HG03457 (cell line): ENCODE data around the gene NACC1.

Source experiments
- ATAC-seq: cut with Tn5 transposase; IDR thresholded peaks from one replicate; pipeline ENCODE4 v1.9.1; 2021; ENCODE audit warnings: moderate number of reproducible peaks; ENCODE audit not compliant: unreplicated experiment

Gene NACC1

DNA sequence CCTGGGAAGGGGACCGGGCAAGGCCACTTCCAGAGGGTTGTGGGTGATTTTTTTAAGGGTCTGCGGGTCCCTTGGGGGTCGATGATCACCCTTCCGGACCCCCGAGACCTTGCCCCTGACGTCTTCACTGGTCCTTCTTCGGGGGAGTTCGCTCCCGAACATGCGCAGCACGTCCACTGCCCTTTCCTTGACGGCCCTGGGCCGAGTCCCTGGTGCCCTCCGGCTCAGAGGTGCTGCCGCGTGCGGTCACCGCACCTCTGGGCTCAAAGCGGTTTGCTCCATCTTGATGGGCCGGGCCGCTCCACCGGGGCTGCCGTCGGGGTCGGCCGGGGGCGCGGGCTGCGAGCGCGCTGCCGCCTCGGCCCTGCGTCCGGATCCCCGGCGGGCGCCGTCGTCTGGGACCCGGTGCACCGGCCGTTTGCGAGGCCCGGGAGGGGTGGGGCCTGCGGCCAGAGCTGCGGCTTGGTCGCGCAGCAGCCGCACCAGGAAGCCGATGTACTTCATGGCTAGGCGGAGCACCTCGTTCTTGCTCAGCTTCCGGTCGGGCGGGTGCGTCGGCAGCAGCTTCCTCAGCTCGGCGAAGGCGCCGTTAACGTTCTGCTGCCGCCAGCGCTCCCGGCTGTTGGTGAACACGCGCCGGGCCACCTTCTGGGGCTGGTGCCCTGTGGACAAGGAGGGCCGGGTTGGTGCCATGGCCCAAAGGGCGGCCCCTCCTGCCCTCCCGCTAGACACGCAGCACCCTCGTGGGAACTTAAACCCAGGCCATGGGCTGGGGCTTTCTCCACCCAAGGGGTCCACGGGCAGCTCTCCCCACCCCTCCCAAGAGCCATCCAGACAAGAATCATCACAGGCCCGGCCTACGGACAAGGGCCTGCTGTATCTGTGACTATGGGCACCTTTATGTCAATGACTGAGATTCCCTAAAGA lies 18.7 kb upstream of the NACC1 start:
- ATAC-seq: no peak

DNA sequence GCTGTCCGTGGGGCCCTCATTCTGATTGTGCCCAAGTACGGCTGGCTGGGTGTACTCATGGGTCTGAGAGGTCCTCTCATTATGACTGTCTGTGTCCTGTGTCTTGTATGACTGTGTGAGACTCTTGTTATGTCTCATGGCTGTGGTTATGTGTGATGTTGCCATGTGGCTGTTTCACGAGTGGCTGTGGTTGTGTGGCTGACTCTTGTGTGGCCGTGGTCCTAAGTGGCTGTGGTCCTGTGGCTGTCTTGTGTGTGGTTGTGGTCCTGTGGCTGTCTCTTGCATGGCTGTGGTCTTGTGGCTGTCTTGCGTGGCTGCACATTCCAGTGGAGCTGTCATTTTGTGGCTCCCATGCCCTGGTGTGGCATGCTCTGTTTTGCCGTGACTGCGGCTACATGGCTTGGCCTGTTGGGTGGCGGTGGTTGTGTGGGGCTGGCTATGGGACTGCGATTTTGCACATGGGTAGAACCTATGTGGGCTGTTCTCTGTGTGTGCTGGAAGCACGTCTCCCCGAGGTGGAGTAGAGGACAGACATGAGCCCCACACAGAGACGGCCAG lies 18.0 kb upstream of the NACC1 start:
- ATAC-seq: no peak

DNA sequence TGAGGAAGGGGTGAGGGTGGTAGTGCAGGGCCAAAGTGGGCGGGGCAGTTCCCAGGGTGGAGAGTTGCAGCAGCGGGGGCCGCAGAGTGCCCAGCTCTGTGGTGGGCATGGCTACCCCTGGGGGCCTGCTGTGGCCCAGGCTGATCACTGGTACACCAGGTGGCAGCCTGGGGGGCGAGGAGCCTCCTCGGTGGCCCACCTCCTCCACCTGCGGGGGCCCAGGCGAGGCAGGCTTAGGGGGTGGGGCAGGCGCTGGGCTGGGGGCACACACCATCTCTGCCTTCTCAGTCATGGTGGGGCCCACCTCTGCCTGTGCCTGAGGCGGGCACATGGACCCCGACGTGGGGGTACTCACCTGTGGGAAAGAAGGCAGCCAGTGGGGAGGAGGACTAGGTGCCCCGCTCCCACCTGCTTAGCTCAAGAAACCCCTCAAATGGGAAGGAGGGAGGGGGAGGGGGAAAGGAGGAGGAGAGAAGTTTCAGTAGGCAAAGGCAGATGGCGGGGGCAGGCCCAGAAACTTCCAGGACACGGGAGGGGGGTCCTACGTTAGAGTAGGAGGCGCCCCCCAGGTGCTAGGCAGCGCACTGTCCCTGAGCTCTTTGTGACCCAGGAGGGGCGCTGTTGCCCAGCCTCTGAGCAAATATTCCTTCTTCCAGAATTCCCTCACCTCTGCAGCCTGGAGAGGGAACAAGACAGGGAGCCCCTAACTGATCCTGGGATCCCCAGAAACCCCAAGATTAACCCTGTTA lies 17.0 kb upstream of the NACC1 start:
- ATAC-seq: no peak

DNA sequence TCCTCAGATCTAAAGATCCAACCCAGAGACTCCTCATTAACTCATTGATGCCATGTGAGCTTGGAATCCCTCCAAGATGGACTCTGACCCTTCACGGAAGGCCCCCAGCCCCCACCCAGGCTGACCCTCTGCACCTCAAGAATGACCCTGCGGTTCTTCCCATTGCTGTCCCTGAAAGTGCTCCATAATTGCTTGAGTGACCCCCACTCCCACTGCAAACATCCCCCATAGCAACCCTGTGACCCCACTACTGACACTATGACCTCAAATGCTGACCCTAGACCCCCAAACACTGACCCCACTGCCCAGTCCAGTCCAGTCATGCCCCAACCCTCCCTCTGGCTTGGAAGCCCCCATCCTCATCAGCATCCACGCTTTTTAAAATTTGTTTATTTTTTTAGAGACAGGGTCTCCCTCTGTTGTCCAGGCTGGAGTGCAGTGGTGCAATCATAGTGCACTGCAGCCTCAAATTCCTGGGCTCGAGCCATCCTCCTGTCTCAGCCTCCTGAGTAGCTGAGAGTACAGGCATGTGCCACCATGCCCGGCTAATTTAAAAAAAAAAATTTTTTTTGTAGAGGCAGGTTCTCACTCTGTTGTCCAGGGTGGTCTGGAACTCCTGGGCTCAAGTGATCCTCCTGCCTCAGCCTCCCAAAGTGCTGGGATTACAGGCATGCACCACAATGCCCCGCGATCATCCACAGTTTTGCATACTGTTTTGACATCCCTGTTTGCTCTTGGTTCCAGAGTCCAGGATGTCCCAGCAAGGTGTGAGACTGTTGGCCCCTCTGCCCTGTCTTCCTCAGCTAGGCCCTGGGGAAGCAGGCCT lies 16.3 kb upstream of the NACC1 start:
- no peak for ATAC-seq

DNA sequence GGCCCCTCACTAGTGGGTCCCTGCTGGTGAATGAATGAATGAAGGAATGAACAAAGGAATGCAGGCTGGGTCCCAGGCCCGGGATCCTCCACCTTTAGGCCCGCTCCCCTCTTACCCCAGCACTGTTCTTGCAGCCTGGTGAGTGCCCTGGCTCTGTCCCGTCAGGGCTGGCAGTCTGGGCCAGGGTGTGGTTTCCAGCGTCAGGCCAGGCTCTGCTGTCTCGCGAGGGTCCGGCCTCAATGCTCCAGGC lies 15.7 kb upstream of the NACC1 start:
- ATAC-seq: no peak

DNA sequence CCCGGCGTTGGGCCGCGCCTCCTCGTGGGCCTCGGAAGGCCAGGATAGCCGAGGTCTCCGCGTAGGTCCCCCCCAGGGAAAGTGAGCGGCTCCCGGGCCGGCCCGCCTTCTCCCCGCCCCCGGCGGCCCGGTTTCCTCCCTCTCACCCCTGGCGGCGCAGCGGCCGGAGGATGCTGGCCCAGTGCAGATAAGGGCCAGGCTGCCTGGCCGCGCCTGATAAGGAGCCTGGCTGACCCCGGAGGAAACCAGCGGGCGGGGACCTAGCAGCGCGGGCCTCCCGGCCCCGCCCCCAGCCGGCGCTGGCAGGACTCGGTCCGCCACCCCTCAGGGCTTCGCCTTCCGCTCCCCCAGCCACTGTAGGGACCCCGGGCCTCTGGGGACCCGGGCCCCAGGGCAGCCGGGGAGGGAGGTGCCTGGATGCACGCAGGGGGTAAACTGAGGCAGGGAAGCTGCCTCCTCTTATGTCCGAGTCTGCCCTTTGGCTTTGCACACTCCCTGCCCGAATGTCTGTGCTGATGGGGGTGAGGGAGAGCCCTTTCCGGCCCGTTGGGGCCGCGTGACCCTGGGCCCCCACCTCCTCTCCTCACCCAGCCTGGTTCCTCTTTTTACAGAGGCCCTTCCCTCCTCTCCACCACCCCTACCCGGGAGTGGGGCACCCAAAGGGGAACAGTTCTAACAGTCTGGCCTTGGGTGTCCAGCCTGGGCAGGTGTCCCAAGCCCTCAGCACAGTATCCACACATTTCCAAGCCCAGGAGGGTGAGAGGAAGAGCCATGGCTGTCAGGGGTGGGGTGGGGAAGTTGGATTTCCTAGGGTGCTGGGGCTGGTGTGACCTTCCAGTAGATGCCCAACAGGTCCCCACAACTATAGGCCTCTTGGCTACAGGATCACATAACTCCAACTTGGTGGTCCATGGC lies 15.1 kb upstream of the NACC1 start, which contains the start of gene LYL1:
TSS of gene LYL1 (minus strand) at position 193 of the 915 bp plus-strand sequence. CDS start 1,687 bp downstream, outside the sequence.
- ATAC-seq: no peak

DNA sequence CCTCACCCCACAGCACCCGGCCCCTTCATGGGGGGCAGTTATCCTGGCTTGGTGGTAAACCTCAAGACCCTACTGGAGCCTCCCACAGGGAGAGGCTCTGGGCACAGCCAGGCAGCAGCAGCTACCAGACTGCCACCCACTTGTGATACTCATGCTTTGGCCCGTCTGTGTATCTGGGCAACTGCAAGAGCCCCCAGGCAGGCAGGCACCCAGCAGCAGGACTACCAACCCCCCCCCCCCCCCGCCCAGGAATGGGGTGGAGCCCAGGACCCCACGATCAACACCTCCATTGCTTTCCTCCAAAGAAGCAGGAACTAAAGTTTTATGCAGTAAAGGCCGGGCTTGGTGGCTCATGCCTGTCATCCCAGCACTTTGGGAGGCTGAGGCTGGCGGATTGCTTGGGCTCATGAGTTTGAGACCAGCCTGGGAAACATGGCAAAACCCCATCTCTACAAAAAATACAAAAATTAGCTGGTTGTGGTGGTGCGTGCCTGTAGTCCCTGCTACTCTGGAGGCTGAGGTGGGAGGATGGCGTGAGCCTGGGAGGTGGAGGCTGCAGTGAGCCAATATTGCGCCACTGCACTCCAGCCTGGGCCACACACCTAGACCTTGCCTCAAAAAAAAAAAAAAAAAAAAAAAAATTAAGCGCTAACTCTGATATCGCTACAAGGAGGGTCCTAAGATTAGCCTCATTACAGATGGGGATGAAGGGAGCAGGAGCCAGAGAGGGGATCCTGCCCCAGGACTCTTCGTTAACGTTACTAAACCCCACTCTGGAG lies 14.3 kb upstream of the NACC1 start:
- ATAC-seq: no peak

DNA sequence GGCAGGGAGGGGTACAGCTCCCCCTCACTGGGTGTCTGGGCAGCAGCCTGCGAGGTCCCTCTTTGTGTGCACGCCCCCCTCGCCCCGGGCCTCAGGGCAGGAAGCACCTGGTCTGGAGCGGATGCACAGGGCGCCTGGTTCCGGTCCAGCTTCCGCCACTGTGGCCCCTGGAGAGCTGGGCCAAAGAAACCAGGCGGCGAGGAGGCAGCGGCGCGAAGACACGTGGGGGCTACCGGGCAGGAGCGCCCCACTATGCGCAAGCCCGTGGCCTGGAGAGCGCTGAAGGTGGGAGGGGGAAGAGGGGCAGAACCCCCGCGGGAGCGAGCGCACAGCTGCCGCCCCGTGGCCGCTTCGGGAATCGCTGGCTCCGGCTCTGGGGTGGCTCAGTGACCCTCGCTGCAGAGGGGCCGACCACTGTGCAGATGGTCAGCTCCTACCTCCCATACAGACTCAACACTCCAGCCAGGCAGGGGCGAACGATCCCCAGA lies 13.7 kb upstream of the NACC1 start:
- ATAC-seq: no peak

DNA sequence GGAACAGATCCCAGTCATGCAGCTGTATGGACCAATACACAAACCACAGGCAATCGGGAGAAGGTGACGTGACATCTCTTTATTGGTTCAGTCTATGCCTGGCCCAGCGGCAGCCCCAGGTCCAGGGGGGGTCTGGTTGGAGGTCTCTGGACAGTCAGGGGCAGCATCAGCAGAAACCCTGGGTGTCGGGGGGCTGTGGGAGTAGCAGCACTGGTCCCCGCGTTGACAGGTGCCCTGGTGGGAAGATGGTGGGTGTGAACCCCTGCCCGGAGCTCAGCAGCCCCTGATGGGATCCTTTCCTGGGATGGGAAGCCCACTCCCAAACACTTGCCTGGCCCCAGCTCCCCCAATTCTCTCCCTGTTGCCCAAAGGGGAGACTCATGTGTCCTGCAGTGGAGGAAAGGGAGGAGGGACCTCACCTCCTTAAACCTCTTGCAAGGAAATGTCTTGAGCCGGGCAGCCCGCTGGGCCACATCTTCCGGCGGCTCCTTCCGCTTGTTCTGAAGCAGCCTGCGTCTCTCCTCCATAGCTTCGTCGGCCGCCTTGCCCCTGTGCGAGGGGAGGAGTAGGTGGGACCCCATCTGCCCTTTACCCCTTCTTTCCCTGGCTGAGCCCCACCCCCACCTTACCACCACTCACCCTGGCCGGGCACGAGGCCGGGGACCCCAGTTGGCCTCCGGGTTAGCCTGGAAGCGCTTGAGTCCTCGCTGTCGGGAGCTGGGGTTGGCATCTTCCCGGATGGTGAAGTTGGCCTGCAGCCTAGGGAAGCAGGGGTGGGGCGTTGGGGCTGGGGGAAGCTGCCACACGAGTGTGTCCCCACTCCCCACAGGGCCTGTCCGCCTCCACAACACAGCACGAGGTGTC lies 13.0 kb upstream of the NACC1 start:
- no peak for ATAC-seq

DNA sequence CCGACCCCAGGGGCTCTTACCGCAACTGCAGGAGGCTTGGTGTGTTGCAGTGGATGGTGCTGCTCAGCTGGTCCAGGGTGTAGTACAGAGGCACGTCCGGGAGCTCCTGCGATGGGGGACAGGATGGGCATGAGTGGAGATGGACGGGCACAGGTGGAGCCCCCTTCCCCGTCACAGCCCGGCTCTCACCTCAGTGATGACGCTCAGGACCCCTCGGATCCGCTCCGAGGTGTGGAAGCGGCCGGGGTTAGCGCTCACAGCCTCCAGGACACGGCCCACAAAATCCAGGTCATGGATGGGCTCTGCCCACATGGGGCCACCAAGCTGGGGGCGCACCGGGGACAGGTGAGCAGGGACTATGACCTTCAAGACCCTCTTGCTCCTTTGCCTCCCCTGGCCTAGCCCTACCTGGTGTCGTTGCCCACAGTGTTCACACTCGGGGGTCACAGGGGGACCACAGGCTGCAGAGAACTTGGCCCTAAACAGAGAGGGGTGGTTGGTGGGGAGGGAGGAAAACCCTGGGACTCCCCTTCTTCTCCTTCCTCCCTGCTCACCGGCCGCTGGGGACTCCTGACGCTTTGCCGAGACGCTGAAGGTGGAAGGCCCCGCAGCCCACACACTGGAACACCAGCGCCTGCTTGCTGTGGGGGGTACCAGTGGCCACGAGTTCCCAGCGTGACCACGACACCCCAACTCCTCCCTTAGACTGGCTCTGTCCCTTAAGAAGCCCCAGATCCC lies 8.5 kb upstream of the NACC1 start:
- ATAC-seq: no peak

DNA sequence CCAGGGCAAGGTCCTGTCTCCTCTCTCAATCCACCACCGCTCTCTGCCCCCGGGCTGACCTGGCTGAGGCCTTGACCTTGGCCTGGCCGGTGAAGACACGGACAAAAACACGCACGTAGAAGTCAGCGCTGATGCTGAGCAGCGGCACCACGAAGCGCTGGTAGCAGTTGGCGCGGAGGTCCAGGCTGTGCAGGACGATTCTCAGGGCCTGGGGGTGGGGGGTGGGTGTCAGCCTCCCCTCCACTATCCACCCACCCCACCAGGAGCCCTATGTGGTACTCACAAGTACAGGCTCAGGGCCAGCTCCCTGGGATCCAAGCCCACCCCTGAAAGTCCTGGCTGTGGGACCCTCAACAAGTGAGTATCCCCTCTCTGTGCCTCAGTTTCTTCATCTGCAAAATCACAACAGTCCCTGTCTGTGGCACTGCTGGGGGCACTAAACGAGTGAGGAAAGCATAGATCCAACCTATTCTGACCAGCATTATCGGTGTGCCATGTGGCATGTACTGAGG lies 7.9 kb upstream of the NACC1 start:
- ATAC-seq: no peak

DNA sequence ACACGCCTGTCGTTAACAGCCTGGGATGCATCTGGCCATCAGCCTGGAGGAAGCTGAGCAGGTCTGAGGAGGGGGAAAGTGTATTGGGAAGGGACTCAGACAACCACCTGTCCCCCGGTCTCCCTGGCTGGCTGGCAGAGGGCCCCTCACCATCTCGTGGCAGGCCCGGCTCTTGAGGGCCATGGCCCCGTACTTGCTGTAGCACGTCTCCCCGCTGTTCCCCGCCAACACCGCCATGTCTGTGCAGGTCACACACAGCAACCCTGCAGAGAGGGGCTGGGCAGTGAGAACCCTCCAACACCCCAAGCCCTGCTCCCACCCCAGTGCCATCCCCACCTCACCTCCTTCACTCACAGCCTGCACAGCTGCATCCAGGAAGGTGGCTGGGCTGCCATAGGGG lies 5.5 kb upstream of the NACC1 start:
- ATAC-seq: no peak

DNA sequence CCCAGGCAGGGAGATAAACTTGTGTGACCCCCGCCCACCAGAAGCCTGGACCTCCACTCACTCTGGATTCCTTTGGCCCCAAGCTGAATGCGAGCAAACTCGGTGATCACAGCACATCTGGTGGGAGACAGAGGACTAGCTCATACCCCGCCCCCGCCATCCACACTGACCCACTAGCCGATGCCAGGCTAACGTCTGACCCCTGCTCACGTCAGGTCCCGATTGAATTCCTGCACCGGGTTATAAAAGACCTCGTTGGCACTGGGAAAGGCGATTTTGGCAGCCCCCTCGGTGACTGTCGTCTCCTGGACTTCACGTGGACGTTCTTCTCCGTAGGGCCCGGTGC lies 2.2 kb upstream of the NACC1 start:
- ATAC-seq: no peak

DNA sequence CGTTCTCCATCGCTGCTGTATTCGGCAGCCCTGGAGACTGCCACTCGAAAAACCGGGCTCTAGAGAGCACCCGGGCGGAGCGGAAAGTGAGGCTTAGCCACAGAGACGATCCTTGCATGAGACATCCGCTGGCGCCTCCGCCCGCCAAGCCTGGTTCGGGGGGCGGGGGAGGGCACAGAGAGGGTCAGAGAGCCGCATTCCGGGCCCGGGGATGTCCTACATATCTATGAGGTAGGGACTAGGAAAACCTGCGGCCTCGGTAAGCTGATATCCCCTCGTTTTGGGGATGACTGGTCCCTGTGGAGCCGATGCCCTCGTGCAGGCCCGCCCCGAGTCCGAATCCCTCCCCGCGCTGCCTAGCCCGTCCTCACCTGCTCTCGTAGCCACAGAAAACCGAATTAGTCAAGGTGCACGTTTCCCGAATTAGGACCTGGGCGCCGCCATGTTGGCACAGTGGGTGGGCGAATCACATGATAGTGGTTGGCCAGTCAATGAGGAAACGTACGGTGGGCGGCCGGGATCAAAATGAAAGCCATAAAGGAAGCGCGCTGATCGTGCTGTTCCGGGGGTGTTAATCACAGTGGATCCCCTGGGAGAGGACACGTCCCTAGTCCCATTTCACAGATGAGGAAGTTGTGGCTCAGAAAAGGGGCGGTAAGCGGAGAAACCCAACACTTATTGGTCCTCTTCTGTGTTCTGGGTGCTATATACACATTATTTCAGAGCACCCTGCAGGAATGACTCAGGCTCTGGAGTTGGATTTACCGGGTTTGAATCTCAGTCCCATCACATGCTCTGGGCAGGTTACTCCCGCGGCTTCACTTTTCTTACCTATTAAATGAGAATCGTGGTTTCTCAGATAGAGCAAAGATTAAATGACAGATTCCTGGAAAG lies 1.5 kb upstream of the NACC1 start, which contains the start of gene TRMT1:
TSS of gene TRMT1 (minus strand) at position 459 of the 894 bp plus-strand sequence. CDS start at position 118, 341 bp downstream.
- peak; percentile 41 for ATAC-seq

DNA sequence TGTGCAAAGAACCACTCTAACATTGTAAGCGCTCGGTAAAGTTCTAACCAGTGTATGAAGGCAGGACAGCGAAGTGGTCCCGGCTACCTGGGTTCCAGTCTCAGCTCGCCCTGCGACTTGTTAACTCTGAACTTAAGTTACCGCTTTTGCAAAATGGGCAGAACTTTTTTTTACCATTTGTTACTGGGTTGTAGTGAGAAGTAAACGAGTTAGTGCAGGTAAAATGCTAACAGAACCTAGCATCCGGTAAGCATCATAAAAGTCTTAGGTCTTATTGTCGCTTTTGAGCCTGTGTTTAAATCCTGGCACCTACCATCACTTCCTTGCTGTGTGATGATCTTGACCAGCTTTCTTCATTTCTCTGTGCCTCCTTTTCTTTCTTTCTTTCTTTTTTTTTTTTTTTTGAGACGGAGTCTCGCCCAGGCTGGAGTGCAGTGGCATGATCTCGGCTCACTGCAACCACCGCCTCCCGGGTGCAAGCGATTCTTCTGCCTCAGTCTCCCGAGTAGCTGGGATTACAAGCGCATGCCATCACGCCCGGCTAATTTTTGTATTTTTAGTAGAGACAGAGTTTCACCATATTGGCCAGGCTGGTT lies 790 bp upstream of the NACC1 start:
- no peak for ATAC-seq
